ENCODE data around the gene GNG7.
A peak's percentile ranks its signal among the peaks of the same experiment; 100 is the strongest.

Gene GNG7

DNA sequence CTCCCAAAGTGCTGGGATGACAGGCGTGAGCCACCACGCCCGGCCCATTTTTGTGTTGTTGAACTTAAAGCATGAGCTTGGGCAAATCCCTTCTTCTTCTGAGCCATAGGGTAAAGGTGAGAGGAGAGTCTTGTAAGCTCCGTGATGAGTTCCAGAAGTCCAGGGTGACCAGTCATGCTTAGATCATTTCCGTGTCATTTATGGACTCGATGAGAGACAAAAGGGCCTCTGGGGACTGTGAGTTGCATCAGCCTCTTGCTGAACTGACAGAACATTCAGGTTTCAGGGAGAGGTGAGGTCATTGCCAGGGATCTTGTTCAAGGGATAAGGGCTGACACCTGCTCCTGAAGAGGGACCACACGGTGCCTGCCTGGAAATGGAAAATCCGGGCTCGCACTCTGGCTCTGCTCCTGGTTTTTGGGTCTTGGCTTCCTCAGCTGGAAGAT lies 173.0 kb downstream of the GNG7 start:
- peak overlapping the region; percentile 75 for H3K27ac ChIP-seq
- no peak for TF ChIP-seq ZFX (IDR thresholded peaks at IDR 0.05)
- TF ChIP-seq, protein P1, sequence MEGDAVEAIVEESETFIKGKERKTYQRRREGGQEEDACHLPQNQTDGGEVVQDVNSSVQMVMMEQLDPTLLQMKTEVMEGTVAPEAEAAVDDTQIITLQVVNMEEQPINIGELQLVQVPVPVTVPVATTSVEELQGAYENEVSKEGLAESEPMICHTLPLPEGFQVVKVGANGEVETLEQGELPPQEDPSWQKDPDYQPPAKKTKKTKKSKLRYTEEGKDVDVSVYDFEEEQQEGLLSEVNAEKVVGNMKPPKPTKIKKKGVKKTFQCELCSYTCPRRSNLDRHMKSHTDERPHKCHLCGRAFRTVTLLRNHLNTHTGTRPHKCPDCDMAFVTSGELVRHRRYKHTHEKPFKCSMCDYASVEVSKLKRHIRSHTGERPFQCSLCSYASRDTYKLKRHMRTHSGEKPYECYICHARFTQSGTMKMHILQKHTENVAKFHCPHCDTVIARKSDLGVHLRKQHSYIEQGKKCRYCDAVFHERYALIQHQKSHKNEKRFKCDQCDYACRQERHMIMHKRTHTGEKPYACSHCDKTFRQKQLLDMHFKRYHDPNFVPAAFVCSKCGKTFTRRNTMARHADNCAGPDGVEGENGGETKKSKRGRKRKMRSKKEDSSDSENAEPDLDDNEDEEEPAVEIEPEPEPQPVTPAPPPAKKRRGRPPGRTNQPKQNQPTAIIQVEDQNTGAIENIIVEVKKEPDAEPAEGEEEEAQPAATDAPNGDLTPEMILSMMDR (conservative IDR thresholded peaks at IDR 0.05), result no peak

DNA sequence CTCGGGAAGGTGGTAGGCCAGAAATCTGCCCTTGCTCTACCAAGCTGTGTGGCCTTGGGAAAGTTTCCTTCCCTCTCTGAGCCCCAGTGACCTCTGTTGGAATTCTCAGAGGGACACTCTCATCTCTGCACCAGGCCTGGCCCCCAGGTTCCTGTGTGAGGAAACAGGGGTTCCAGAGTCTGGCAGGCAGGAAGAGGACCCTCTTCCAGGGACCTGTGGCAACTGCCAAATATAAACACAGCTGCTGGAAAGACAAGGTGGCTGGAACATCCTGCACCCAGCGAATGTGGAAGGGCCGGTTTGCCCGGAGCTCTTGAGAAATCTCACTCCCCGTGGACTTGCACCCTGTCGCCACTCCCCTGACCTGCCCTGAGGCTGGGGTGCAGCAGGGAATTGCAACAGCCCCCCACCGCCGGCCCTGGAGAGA lies 173.8 kb downstream of the GNG7 start:
- TF ChIP-seq, protein P1 (conservative IDR thresholded peaks at IDR 0.05), result no peak
- no peak for TF ChIP-seq ZFX (IDR thresholded peaks at IDR 0.05)
- peak overlapping the region; percentile 75 for H3K27ac ChIP-seq

DNA sequence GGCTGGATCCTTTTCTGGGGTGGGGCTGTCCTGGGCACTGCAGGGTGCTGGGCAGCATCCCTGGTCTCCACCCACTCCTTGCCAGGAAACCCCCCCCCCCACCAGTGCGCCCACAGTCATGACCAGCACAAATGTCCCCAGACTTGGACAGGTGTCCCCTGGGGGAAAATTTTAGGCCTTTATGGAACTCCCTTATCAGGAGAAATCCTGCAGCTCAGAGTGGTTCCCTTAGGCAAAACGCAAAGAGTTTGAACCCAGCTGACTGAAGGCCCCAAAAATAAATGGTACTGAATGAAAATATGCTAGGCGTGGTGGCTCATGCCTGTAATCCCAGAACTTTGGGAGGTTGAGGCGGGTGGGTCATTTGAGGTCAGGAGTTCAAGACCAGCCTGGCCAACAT lies 174.8 kb downstream of the GNG7 start:
- H3K27ac ChIP-seq, result peak overlapping the region; percentile 75
- no peak for TF ChIP-seq ZFX (IDR thresholded peaks at IDR 0.05)
- TF ChIP-seq, protein P1 (conservative IDR thresholded peaks at IDR 0.05), result no peak

DNA sequence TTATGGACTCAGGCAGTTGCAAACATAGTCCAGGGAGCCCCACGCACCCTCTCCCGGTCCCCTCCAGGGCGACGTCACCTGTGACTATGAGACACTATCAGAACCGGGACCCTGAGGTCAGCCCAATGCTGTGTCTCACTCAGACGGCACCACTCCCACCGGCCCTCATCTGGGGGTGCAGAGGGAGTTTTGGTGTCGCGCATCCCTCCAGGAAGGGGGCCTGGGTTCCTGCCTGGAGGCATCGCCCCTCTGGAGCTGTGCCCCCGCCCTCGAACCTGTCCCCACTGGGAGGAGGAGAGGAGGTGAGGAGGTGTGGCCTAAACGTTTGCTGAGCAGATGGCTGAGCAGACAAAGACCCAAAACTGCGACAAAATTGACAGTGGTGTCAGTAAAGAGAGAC lies 175.3 kb downstream of the GNG7 start:
- H3K27ac ChIP-seq, result peak overlapping the region; percentile 75
- TF ChIP-seq, protein P1 (conservative IDR thresholded peaks at IDR 0.05), result no peak

DNA sequence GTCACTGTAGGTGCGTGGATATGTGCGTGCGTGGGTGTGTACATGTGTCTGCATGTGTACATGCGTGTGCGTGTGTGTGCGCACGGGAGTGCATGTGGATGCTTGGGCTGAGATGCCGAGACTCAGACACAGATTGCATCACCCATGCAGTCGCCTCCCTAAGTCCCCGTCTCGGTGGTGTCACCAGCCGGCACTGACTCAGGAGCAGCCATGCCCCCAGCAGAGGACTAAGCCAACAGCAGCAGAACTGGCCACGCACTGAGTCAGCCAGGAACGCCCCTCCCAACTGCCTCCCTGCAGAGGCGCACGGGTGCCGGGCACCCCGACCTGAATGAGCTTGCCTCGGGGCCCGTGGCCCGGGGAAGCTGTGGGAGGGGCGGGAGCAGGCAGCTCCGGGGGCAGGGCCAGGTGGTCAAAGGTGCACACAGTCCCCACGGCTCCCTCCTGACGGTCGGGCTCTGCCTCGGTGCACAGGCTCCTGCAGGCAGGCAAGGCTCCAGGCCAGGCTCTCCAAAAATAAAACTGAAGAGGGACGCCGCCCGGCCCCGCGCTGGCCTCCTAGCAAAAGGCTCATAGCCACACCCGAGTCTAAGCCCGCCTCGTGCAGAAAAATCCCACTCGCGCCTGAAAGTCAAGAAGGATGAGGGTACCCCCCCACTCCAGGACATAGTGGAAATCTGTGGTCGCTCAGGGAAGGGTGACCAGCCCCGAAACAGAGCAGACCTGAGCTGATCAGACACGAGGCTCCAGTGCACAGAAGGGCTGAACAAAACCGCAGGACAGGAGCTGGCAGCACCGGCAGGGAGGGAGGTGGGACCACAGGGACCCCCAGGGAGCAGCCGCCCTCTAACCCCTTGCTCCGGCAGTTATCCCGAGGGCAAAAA lies 177.4 kb downstream of the GNG7 start:
- TF ChIP-seq, protein P1 (conservative IDR thresholded peaks at IDR 0.05), result no peak
- no peak for TF ChIP-seq ZFX (IDR thresholded peaks at IDR 0.05)
- no peak overlapping the region; the same call in 1 of the 2 replicates for H3K27ac ChIP-seq

DNA sequence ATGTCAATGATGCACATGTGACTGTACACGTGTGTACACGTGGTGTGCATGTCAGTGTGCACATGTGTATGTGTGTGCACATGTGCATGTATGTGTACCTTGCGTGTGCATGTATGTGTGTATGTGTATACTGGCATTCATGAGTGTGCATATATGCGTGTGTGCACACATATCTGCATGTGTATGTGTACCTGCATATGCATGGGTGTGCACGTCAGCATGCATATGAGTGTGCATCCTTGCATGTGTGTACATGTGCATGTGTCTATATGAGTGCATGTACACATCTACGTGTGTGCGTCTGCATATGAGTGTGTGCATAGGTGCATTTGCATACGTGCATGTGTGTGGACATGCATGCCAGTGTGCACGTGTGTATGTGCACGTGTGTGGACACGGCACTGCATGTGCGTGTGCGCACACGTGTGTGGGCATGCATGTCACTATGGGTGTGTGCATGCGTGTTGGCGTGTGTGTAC lies 178.1 kb downstream of the GNG7 start:
- H3K27ac ChIP-seq, result no peak overlapping the region
- no peak for TF ChIP-seq ZFX (IDR thresholded peaks at IDR 0.05)
- TF ChIP-seq, protein P1 (conservative IDR thresholded peaks at IDR 0.05), result no peak

DNA sequence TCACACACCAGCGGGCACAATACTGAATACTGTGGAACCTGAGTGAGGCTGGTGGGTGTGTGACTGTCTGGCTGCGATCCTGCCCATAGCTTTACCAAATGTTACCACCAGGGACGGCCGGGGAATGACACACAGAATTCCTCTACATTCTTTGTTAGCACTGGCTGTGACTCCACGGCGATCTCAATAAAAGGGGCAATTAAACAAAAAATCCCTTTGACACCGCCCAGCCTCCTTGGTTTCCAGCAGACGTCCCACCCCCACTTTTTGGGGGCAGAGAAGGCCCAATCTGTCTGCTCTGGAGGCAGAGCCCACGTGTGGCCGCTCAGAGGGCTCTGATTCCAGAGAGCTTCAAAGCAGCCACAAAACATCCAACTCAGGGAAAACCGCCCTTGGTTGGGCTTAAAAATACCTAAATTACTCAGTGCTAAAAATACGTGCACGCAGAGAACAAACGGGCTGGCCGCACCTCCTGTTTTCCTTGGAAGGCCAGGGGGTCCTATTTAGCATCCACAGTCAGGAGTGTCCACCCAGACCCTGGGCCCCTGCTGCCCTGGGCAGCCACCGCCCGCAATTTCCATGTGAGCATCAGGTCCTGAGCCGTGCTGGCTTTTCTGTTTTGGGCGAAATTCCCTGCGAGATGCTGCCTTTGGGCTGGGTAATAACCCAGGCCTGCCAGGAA lies 178.7 kb downstream of the GNG7 start:
- TF ChIP-seq ZFX (IDR thresholded peaks at IDR 0.05), result no peak
- TF ChIP-seq, protein P1 (conservative IDR thresholded peaks at IDR 0.05), result no peak
- H3K27ac ChIP-seq, result no peak overlapping the region

Measured in C4-2B (cell line).